ENCODE measurements around the gene UXS1. TPM values are rescaled to one million over a fixed set of nuclear protein-coding genes. Genes with fewer than 3 reads are reported as not detected.

UXS1 gene
- total RNA-seq, 1 experiment from 2014 or later: 44.7 TPM

- Mint-ChIP-seq H3K4me1 (peaks cover 31% of the 10 kb centered on the region), H3K9me3 (no peaks in the 10 kb centered on the region), H3K36me3 (peaks cover 8% of the 10 kb centered on the region; the same call in 1 of the 2 replicates), H3K27ac (no peak overlapping the region), H3K27me3 (ENCODE audit: low read depth) (no peaks in the 10 kb centered on the region), H3K4me3 (no peak overlapping the region)
- no peak for TF ChIP-seq ERG (CRISPR knock-in tag; IDR thresholded peaks at IDR 0.05)
- TF ChIP-seq FOXK1 (CRISPR knock-in tag; IDR thresholded peaks at IDR 0.05): no peak
- ChIA-PET CTCF (interaction anchor here (0.7 to 3.2 kb wide), 3 partner anchors 11 to 71 kb away, joined by 3 to 13 read pairs (median 6); no protein-coding TSS in a partner anchor), POLR2A (interaction anchor here (1.0 kb wide), 1 partner anchor 11 kb away, joined by 4 read pairs; no protein-coding TSS in a partner anchor)
- ATAC-seq (peak; percentile 18), DNase-seq (ENCODE audit: low spot score) (no peak)
These were observed 17.5 kb downstream of the UXS1 start for GRCh38 chr2:106176446-106177099.

GRCh38 chr2:106175086-106175850, 18.8 kb downstream of the UXS1 start:
- H3K4me3 Mint-ChIP-seq: no peak overlapping the region
- H3K9me3 Mint-ChIP-seq: no peaks in the 10 kb centered on the region
- DNase-seq (ENCODE audit: low spot score) (no peak), ATAC-seq (no peak)
- H3K27me3 Mint-ChIP-seq (ENCODE audit: low read depth): no peaks in the 10 kb centered on the region
- CTCF ChIA-PET: interaction anchor here (1.0 kb wide), 1 partner anchor 10 kb away, joined by 4 read pairs; no protein-coding TSS in a partner anchor
- POLR2A ChIA-PET: no interaction called here
- no peak overlapping the region for H3K27ac Mint-ChIP-seq
- H3K36me3 Mint-ChIP-seq: peaks cover 8% of the 10 kb centered on the region; the same call in 1 of the 2 replicates
- H3K4me1 Mint-ChIP-seq: peaks cover 34% of the 10 kb centered on the region
- no peak for TF ChIP-seq NFATC4 (CRISPR knock-in tag; IDR thresholded peaks at IDR 0.05)
- no peak for TF ChIP-seq MLX (CRISPR knock-in tag; IDR thresholded peaks at IDR 0.05)
- TF ChIP-seq ZNF423 (CRISPR knock-in tag; IDR thresholded peaks at IDR 0.05): no peak
- TF ChIP-seq E2F5 (CRISPR knock-in tag; IDR thresholded peaks at IDR 0.05): no peak
- no peak for TF ChIP-seq USF2 (CRISPR knock-in tag; IDR thresholded peaks at IDR 0.05)
- TF ChIP-seq ZSCAN18 (CRISPR knock-in tag; IDR thresholded peaks at IDR 0.05): no peak
- no peak for TF ChIP-seq NFYB (CRISPR knock-in tag; conservative IDR thresholded peaks at IDR 0.05; ENCODE audit: low read depth)
- TF ChIP-seq HMGA2 (CRISPR knock-in tag; IDR thresholded peaks at IDR 0.05): no peak
- no peak for TF ChIP-seq IRF1 (CRISPR knock-in tag; IDR thresholded peaks at IDR 0.05)
- TF ChIP-seq TP53 (CRISPR knock-in tag; IDR thresholded peaks at IDR 0.05): no peak
- no peak for TF ChIP-seq ZNF532 (CRISPR knock-in tag; IDR thresholded peaks at IDR 0.05; ENCODE audit: borderline replicate concordance)
- TF ChIP-seq ATF6 (CRISPR knock-in tag; IDR thresholded peaks at IDR 0.05): no peak
- no peak for TF ChIP-seq ERG (CRISPR knock-in tag; IDR thresholded peaks at IDR 0.05)
- no peak for TF ChIP-seq ZNF671 (CRISPR knock-in tag; IDR thresholded peaks at IDR 0.05)
- no peak for TF ChIP-seq ZNF219 (CRISPR knock-in tag; IDR thresholded peaks at IDR 0.05; ENCODE audit: borderline replicate concordance)

All from WTC11 (cell line).